GM19328 (cell line): ENCODE data around the gene SLC22A3.
"Not testable (repeated sequence)": the region's sequence is repeated elsewhere in the genome, so short reads cannot be mapped to it uniquely, and the experiment has no call there.

Source experiments
- ATAC-seq: cut with Tn5 transposase; IDR thresholded peaks from one replicate; pipeline ENCODE4 v1.9.1; 2021; ENCODE audit warnings: mild to moderate bottlenecking, moderate library complexity; ENCODE audit not compliant: unreplicated experiment

SLC22A3 gene

GRCh38 chr6:160367798-160368547, 19.8 kb downstream of the SLC22A3 start:
- no peak for ATAC-seq

- no peak for ATAC-seq
These were observed 20.5 kb downstream of the SLC22A3 start for GRCh38 chr6:160368670-160369069.

- ATAC-seq, result not testable (repeated sequence)
These were observed 25.4 kb downstream of the SLC22A3 start for GRCh38 chr6:160373601-160374000.

- ATAC-seq, result no peak
These were observed 26.8 kb downstream of the SLC22A3 start for GRCh38 chr6:160374836-160375560.

GRCh38 chr6:160375561-160375949, 27.4 kb downstream of the SLC22A3 start:
- no peak for ATAC-seq

- no peak for ATAC-seq
These were observed 28.3 kb downstream of the SLC22A3 start for GRCh38 chr6:160376445-160376844.

- no peak for ATAC-seq
These were observed 30.0 kb downstream of the SLC22A3 start for GRCh38 chr6:160378218-160378617.

- no peak for ATAC-seq
These were observed 30.7 kb downstream of the SLC22A3 start for GRCh38 chr6:160378882-160379281.

- no peak for ATAC-seq
These were observed 31.3 kb downstream of the SLC22A3 start for GRCh38 chr6:160379466-160379865.

GRCh38 chr6:160382946-160383345, 34.8 kb downstream of the SLC22A3 start:
- no peak for ATAC-seq

GRCh38 chr6:160386869-160387530, 38.8 kb downstream of the SLC22A3 start:
- ATAC-seq, result no peak

- ATAC-seq, result no peak
These were observed 39.9 kb downstream of the SLC22A3 start for GRCh38 chr6:160387916-160388643.

- ATAC-seq, result no peak
These were observed 40.7 kb downstream of the SLC22A3 start for GRCh38 chr6:160388922-160389321.

GRCh38 chr6:160391419-160392116, 43.4 kb downstream of the SLC22A3 start:
- no peak for ATAC-seq

- not testable (repeated sequence) for ATAC-seq
These were observed 45.3 kb downstream of the SLC22A3 start for GRCh38 chr6:160393442-160393841.

- no peak for ATAC-seq
These were observed 45.9 kb downstream of the SLC22A3 start for GRCh38 chr6:160393891-160394653.

GRCh38 chr6:160394654-160395035, 46.5 kb downstream of the SLC22A3 start:
- ATAC-seq, result no peak

GRCh38 chr6:160395187-160395586, 47.0 kb downstream of the SLC22A3 start:
- ATAC-seq, result no peak

GRCh38 chr6:160396292-160396691, 48.1 kb downstream of the SLC22A3 start:
- no peak for ATAC-seq
